OCI-LY7 (cell line): ENCODE data around the gene E2F4. TPM values are rescaled to one million over a fixed set of nuclear protein-coding genes. Genes with fewer than 3 reads are reported as not detected.

Source experiments
- BruUV-seq: library from RNA; stranded (reverse); fragments of 400-500 nt; replicated peaks from 2 replicates; lab custom pipeline; 2021; lab: Mats Ljungman, UMichigan
- CTCF ChIA-PET: fragments of 300-600 bp; sonication (Branson Sonifier 250); formaldehyde crosslinking; loops from one replicate; lab custom pipeline; 2022; ENCODE audit warnings: antibody characterized with exemption; ENCODE audit not compliant: unreplicated experiment; lab: Charles Lee
- POLR2A ChIA-PET: fragments of 300-600 bp; sonication (Branson Sonifier 250); formaldehyde crosslinking; loops from one replicate; lab custom pipeline; 2022; ENCODE audit warnings: antibody characterized with exemption; lab: Charles Lee
- DNase-seq: peaks from one replicate; pipeline ENCODE4 v3.0.0-alpha.2; 2015; ENCODE audit warnings: low spot score
- H2AFZ ChIP-seq: fragments of 200-600 bp; sonication (generic), shearing (Covaris generic); 2 replicates; pipeline ENCODE4 v1.6.1; 2014; ENCODE audit warnings: mild to moderate bottlenecking, antibody characterized with exemption, low read length, moderate library complexity
- H3K27ac ChIP-seq: fragments of 200-600 bp; sonication (generic); 2 replicates; pipeline ENCODE4 v1.5.1; 2014; ENCODE audit warnings: mixed run types, low read depth, mild to moderate bottlenecking, moderate library complexity, low read length, inconsistent platforms; ENCODE audit not compliant: poor library complexity, severe bottlenecking
- H3K36me3 ChIP-seq: fragments of 200-600 bp; sonication (generic); 2 replicates; pipeline ENCODE4 v1.6.1; 2014; ENCODE audit warnings: mild to moderate bottlenecking, antibody characterized with exemption, low read length, moderate library complexity, mixed read lengths; ENCODE audit not compliant: insufficient read depth
- H3K4me1 ChIP-seq: fragments of 200-600 bp; sonication (generic); 2 replicates; pipeline ENCODE4 v1.5.1; 2014; ENCODE audit warnings: mild to moderate bottlenecking, low read length; ENCODE audit not compliant: insufficient read depth, poor library complexity, severe bottlenecking
- H3K4me2 ChIP-seq: fragments of 200-600 bp; sonication (generic); 2 replicates; pipeline ENCODE4 v1.6.1; 2014; ENCODE audit warnings: mild to moderate bottlenecking, low read length
- H3K4me3 ChIP-seq: fragments of 200-600 bp; sonication (generic); 2 replicates; pipeline ENCODE4 v1.5.1; 2014; ENCODE audit warnings: mild to moderate bottlenecking, low read depth, low read length; ENCODE audit not compliant: poor library complexity, severe bottlenecking
- H3K79me2 ChIP-seq: fragments of 200-600 bp; sonication (generic); 2 replicates; pipeline ENCODE4 v1.6.1; 2016; ENCODE audit warnings: low read depth, mild to moderate bottlenecking, low read length, moderate library complexity, mixed read lengths; ENCODE audit not compliant: insufficient read depth
- H3K9me2 ChIP-seq: fragments of 200-600 bp; sonication (generic); 2 replicates; pipeline ENCODE4 v1.6.1; 2016; ENCODE audit warnings: mild to moderate bottlenecking, low read length, mixed read lengths; ENCODE audit not compliant: insufficient read depth
- H3K9me3 ChIP-seq: fragments of 200-600 bp; sonication (generic); 2 replicates; pipeline ENCODE4 v1.6.1; 2014; ENCODE audit warnings: mild to moderate bottlenecking, mixed run types, low read length, mixed read lengths
- H4K20me1 ChIP-seq: fragments of 200-600 bp; sonication (generic); 2 replicates; pipeline ENCODE4 v1.6.1; 2014; ENCODE audit warnings: mild to moderate bottlenecking, antibody characterized with exemption, low read length, moderate library complexity, mixed read lengths; ENCODE audit not compliant: insufficient read depth
- CTCF ChIP-seq: fragments of 200-600 bp; sonication (generic); conservative IDR thresholded peaks from 2 replicates; pipeline ENCODE4 v1.5.1; 2014; ENCODE audit warnings: mild to moderate bottlenecking, antibody characterized with exemption, low read length, moderate library complexity, mixed read lengths
- EZH2phosphoT487 ChIP-seq: fragments of 200-600 bp; sonication (generic); IDR thresholded peaks from 2 replicates; pipeline ENCODE4 v1.6.1; 2018; ENCODE audit warnings: low read depth, borderline replicate concordance, mild to moderate bottlenecking, mixed run types, antibody characterized with exemption, low read length, moderate library complexity, mixed read lengths
- intact Hi-C: fragments of 100-400 bp; cut with micrococcal nuclease; formaldehyde crosslinking; loops from one replicate; pipeline ENCODE4 v1.10.0; 2022; ENCODE audit not compliant: unreplicated experiment
- total RNA-seq, 2 experiments: library from RNA; depleted of rRNA in 1 of 2; stranded (reverse); fragments of >200 nt in 1 of 2; shearing (Covaris generic) in 1 of 2; gene quantifications; 2 replicates each; pipeline ENCODE4 v1.2.3, GENCODE V29; 2014 to 2022

The E2F4 gene
- total RNA-seq, 2 experiments from 2014 or later: 124 to 157 TPM

GRCh38 chr16:67173808-67174705, 17.9 kb upstream of the E2F4 start:
- Histone ChIP-seq H3K4me2 (peak overlapping the region; percentile 65), H2AFZ (no peak overlapping the region), H3K4me1 (peaks cover 32% of the 10 kb centered on the region), H3K36me3 (no peaks in the 10 kb centered on the region), H3K4me3 (peak overlapping the region; percentile 31), H3K27ac (no peak overlapping the region), H3K79me2 (no peaks in the 10 kb centered on the region), H3K9me3 (no peaks in the 10 kb centered on the region), H4K20me1 (no peaks in the 10 kb centered on the region), H3K9me2 (no peaks in the 10 kb centered on the region)
- CTCF ChIA-PET: no interaction called here
- TF ChIP-seq CTCF (0 out of 2 replicates have a peak, but pooled peaks have one; percentile 10), EZH2phosphoT487 (no peak)
- no TSS peak for BruUV-seq
- peak; percentile 35 for DNase-seq
- POLR2A ChIA-PET: interaction anchor here (0.6 to 1.0 kb wide), 2 partner anchors 119 to 221 kb away, joined by 4 to 6 read pairs; no protein-coding TSS in a partner anchor
- intact Hi-C loops: no loop called here

GRCh38 chr16:67174706-67175231, 17.2 kb upstream of the E2F4 start:
- ChIA-PET CTCF (no interaction called here), POLR2A (interaction anchor here (0.7 to 1.0 kb wide), 2 partner anchors 14 to 222 kb away, joined by 3 to 4 read pairs; no protein-coding TSS in a partner anchor)
- Histone ChIP-seq H3K79me2 (no peaks in the 10 kb centered on the region), H3K4me2 (peak overlapping the region; percentile 65), H3K36me3 (no peaks in the 10 kb centered on the region), H3K4me1 (peaks cover 32% of the 10 kb centered on the region), H4K20me1 (no peaks in the 10 kb centered on the region), H3K9me3 (no peaks in the 10 kb centered on the region), H3K27ac (no peak overlapping the region), H3K9me2 (no peaks in the 10 kb centered on the region), H2AFZ (no peak overlapping the region), H3K4me3 (no peak overlapping the region)
- TF ChIP-seq CTCF: no peak
- no peak for TF ChIP-seq EZH2phosphoT487
- no peak for DNase-seq
- intact Hi-C loops: no loop called here
- BruUV-seq: no TSS peak
